DND-41 (cell line): ENCODE results near the gene RPL3.

Source experiments
- EZH2 ChIP-seq: IDR thresholded peaks from 3 replicates; pipeline ENCODE4 v1.6.1; 2012; ENCODE audit warnings: borderline replicate concordance, low read depth, mild to moderate bottlenecking, moderate library complexity, low read length, inconsistent platforms; ENCODE audit not compliant: severe bottlenecking
- TF ChIP-seq, protein P1 (sequence below): IDR thresholded peaks from 2 replicates; pipeline ENCODE4 v1.5.1; 2012; ENCODE audit warnings: borderline replicate concordance, low read length, moderate library complexity, mild to moderate bottlenecking; ENCODE audit not compliant: poor library complexity, severe bottlenecking; ENCODE audit errors: extremely low read depth

DNA sequence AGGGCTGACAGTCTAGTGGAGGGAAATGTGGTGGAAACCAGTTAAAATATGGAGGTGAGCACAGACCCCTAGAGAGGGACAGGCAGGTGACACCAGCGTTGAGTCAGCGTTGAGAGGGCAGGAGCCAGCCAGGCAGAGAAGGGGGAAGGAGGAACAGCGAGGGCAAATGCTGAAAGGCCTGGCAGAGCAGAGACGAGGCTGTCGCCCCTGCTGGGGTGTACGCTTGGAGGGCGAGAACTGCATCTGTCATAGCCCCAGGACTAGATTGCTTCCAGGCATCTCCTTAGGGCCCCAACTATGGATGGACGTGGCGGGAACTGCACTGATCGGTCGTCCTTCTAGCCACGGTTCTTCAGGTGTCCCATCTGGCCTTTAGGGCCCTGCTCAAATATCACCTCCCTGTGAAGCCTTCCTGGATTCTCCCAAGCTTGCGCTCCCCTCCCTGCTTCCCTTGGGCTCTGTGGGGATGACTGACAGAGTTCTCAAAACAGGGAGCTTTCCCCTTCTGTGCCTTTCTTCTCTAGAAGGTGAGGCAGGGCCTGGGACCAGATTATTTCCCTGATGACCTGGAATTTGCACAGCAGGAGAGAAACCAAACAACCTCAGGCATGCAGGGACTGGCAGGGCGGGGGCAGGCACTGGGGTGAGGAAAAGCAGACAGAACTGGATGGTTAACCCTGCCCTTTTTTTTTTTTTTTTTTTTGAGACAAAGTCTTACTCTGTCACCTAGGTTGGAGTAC lies 41.4 kb upstream of the RPL3 start:
- TF ChIP-seq, protein P1, sequence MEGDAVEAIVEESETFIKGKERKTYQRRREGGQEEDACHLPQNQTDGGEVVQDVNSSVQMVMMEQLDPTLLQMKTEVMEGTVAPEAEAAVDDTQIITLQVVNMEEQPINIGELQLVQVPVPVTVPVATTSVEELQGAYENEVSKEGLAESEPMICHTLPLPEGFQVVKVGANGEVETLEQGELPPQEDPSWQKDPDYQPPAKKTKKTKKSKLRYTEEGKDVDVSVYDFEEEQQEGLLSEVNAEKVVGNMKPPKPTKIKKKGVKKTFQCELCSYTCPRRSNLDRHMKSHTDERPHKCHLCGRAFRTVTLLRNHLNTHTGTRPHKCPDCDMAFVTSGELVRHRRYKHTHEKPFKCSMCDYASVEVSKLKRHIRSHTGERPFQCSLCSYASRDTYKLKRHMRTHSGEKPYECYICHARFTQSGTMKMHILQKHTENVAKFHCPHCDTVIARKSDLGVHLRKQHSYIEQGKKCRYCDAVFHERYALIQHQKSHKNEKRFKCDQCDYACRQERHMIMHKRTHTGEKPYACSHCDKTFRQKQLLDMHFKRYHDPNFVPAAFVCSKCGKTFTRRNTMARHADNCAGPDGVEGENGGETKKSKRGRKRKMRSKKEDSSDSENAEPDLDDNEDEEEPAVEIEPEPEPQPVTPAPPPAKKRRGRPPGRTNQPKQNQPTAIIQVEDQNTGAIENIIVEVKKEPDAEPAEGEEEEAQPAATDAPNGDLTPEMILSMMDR: no peak
- TF ChIP-seq EZH2: no peak
